ENCODE data around the gene CD69.

DNA sequence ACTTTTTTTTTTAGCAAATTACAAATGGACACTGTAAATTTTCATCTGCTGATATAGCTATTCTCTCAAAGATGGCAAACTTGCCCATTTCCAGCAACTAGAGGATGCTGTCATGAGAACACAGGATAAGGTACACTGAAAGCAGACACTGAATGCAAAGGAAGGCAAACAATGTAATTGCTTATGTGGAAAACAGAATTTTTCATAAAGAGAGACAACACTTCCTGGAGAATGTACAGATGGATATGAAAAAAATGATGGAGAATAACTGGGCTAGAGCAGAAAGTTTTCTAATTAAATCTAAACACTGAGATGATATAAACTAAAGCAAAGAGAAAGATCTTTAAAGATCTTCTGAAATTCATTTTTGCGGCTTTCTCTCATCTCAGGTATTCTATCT lies 581 bp downstream of the CD69 start:
- TF ChIP-seq CTCF (IDR thresholded peaks at IDR 0.05) (no peak), POLR2A (IDR thresholded peaks at IDR 0.05) (no peak)

Data from thyroid gland (tissue), 4 donors.